A549 treated with CpdA at 1 μM for 4 hours (cell line): Measurements from ENCODE around the gene GOLGA8M. TPM values are rescaled to one million over a fixed set of nuclear protein-coding genes. Genes with fewer than 3 reads are reported as not detected.

ENCODE experiments used
- total RNA-seq: library from RNA; stranded (reverse); fragments of 200-300 nt; extraction: Qiagen RNA extraction; gene quantifications from 5 replicates; pipeline ENCODE4 v1.2.3, GENCODE V29; 2022; ENCODE audit warnings: low read depth

The GOLGA8M gene
- not detected in 5 replicates for total RNA-seq

GRCh38 chr15:28712270-28712669, at the start of gene GOLGA8M:
GOLGA8M (minus strand) TSS chr15:28712421; CDS start chr15:28712323, 98 bp downstream.

Other genes with a start within 250 kb of the GOLGA8M start
- 0.02 TPM in 1 of 5 replicates, not detected in the others for gene GOLGA8G, start 179.4 kb downstream of the GOLGA8M start, total RNA-seq
- not detected in 5 replicates for gene GOLGA6L25, start 158.9 kb downstream of the GOLGA8M start, total RNA-seq
- gene GOLGA6L7, start 136.2 kb upstream of the GOLGA8M start, total RNA-seq = not detected in 5 replicates
- gene APBA2, start 173.6 kb upstream of the GOLGA8M start, total RNA-seq = 17.2 to 21.8 TPM (median 18.3 TPM) in 5 replicates